Thoracic aorta (tissue), 2 donors: ENCODE measurements around the gene IFNGR2. TPM values are rescaled to one million over a fixed set of nuclear protein-coding genes. Genes with fewer than 3 reads are reported as not detected.

Experiments used
- ATAC-seq: fragments of 150-250 bp; one replicate; pipeline ENCODE4 v1.8.0; 2017; ENCODE audit warnings: low read depth; ENCODE audit not compliant: insufficient number of reproducible peaks, low FRiP score
- DNase-seq: peaks from one replicate; pipeline ENCODE4 v3.0.0-alpha.2; 2020; ENCODE audit warnings: low spot score
- H3K27ac ChIP-seq, 2 donors: fragments of 200-600 bp; sonication (generic); 1 replicate in 1 of 2; 2 replicates in 1 of 2; pipeline ENCODE4 v1.5.1; 2016; ENCODE audit warnings: mild to moderate bottlenecking in 2 of 2, moderate library complexity in 2 of 2
- H3K27me3 ChIP-seq: fragments of 200-600 bp; sonication (generic); replicated peaks from 2 replicates; pipeline ENCODE4 v1.6.0; 2016; ENCODE audit warnings: mild to moderate bottlenecking; ENCODE audit not compliant: insufficient read depth
- H3K36me3 ChIP-seq: fragments of 200-600 bp; sonication (generic); one replicate; pipeline ENCODE4 v1.5.1; 2016
- H3K4me1 ChIP-seq, 2 donors: fragments of 200-600 bp; sonication (generic); 1 replicate in 1 of 2; 2 replicates in 1 of 2; pipeline versions ENCODE4 v1.5.1 to v1.6.0; 2016; ENCODE audit warnings: low read depth in 2 of 2, mild to moderate bottlenecking in 1 of 2; ENCODE audit not compliant: control insufficient read depth in 1 of 2
- H3K4me3 ChIP-seq: fragments of 200-600 bp; sonication (generic); 2 replicates; pipeline ENCODE4 v1.5.1; 2016; ENCODE audit warnings: mild to moderate bottlenecking
- H3K9me3 ChIP-seq: fragments of 200-600 bp; sonication (generic); 2 replicates; pipeline ENCODE4 v1.5.1; 2016
- total RNA-seq, 2 donors: library from RNA; depleted of rRNA; stranded (reverse); fragments of >200 nt; gene quantifications; one replicate each; pipeline versions ENCODE4 v1.1.0 to v1.2.3, GENCODE V29; 2016
- TF ChIP-seq, protein P1 (sequence below): fragments of 200-600 bp; sonication (generic); IDR thresholded peaks from one replicate; pipeline ENCODE4 v1.5.1; 2019; ENCODE audit warnings: antibody characterized with exemption

Gene IFNGR2
- total RNA-seq, 2 donors from 2014 or later, result 67.3 to 72.2 TPM

DNA sequence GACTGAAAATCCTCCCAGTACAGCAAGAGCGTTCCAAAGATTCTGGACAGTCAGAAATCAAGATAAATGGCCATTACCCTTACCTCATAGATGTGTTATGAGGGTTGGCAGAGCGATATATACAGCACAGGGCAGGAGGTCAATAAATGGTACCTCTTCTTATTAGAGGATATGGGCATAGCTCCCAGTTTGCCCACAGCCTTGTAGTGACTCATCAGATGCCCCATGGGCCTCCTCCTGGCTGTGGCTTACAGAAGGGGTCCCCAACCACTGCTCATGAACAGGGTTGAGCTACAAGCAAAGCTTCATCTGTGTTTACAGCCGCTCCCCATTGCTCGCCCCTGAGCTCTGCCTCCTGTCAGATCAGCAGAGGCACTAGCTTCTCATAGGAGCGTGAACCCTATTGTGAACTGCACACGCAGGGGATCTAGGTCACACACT is 7.3 kb upstream of the IFNGR2 start:
- H3K9me3 ChIP-seq, result no peaks in the 10 kb centered on the region
- TF ChIP-seq, protein P1, sequence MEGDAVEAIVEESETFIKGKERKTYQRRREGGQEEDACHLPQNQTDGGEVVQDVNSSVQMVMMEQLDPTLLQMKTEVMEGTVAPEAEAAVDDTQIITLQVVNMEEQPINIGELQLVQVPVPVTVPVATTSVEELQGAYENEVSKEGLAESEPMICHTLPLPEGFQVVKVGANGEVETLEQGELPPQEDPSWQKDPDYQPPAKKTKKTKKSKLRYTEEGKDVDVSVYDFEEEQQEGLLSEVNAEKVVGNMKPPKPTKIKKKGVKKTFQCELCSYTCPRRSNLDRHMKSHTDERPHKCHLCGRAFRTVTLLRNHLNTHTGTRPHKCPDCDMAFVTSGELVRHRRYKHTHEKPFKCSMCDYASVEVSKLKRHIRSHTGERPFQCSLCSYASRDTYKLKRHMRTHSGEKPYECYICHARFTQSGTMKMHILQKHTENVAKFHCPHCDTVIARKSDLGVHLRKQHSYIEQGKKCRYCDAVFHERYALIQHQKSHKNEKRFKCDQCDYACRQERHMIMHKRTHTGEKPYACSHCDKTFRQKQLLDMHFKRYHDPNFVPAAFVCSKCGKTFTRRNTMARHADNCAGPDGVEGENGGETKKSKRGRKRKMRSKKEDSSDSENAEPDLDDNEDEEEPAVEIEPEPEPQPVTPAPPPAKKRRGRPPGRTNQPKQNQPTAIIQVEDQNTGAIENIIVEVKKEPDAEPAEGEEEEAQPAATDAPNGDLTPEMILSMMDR, result no peak
- H3K27me3 ChIP-seq, result no peaks in the 10 kb centered on the region
- H3K4me1 ChIP-seq, result peaks cover 17 to 18% of the 10 kb centered on the region in 2 donors
- H3K4me3 ChIP-seq, result no peak overlapping the region
- no peak for ATAC-seq
- no peak overlapping the region for H3K27ac ChIP-seq
- DNase-seq, result no peak
- H3K36me3 ChIP-seq, result no peaks in the 10 kb centered on the region

DNA sequence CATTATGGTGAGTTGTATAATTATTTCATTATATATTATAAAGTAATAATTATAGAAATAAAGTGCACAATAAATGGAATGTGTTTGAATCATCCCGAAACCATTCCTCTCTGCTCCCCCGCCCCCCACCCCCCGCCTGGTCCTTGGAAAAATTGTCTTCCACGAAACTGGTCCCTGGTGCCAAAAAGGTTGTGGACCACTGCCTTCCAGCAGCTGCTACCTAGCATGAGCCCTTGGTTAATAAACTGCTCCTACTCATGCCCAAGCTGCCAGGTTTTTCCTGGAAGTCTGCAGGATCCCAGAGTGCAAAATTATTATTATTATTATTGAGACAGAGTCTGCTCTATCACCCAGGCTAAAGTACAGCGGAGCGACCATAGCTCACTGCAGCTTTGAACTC is 6.8 kb upstream of the IFNGR2 start:
- Histone ChIP-seq H3K36me3 (no peaks in the 10 kb centered on the region), H3K9me3 (no peaks in the 10 kb centered on the region), H3K27me3 (no peaks in the 10 kb centered on the region), H3K4me3 (no peak overlapping the region), H3K4me1 (peaks cover 17 to 18% of the 10 kb centered on the region in 2 donors), H3K27ac (peak overlapping the region; percentile 41 to 53)
- TF ChIP-seq, protein P1, result no peak
- DNase-seq (no peak), ATAC-seq (no peak)

DNA sequence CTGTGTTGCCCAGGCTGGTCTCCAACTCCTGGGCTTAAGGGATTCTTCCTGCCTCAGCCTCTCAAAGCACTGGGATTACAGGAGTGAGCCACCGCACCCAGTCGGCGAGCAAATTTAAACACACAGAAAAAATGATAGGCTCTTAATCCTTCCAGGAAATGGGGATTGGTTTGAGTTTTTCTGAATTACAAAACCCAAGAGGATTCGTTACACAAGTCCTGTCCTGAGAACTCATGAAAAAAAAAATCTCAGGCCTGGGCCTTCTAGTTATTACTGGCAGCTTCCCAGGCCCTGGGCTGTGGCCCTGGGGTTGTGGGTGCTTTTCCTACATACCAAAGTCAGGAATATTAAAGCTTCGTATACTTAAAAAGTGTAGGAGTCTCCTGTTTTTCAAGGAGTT is 6.3 kb upstream of the IFNGR2 start:
- TF ChIP-seq, protein P1, result no peak
- H3K27ac ChIP-seq, result peak overlapping the region; percentile 41 to 53

DNA sequence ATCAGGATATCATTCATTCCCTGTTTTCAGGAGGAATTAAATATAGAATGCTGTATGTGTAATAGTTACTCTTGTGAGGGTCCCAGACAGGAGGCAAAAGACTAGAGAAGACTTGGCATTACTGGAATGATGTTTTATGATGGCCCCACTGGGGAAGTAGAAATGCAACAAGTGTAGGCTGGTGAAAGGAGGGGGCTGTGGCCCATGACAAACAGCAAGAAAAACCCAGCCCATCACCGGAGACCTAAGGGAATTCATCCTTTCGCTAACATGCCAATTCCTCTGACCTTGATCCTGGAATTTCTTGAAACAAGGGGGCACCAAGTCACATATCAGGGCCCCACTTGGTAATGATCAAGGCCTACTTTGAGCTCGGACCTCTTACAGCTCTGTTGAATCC is 5.5 kb upstream of the IFNGR2 start:
- H3K4me1 ChIP-seq, result peaks cover 17 to 25% of the 10 kb centered on the region in 2 donors
- DNase-seq (no peak), ATAC-seq (no peak)
- H3K27me3 ChIP-seq, result no peaks in the 10 kb centered on the region
- H3K27ac ChIP-seq, result peak overlapping the region in 1 of 2 donors; percentile 41
- TF ChIP-seq, protein P1, result no peak
- no peaks in the 10 kb centered on the region for H3K9me3 ChIP-seq
- no peaks in the 10 kb centered on the region for H3K36me3 ChIP-seq
- no peak overlapping the region for H3K4me3 ChIP-seq

More for the DNA sequence above, 6.3 kb upstream of the IFNGR2 start:
- H3K4me3 ChIP-seq, result no peak overlapping the region
- no peaks in the 10 kb centered on the region for H3K36me3 ChIP-seq
- no peaks in the 10 kb centered on the region for H3K27me3 ChIP-seq
- no peaks in the 10 kb centered on the region for H3K9me3 ChIP-seq
- H3K4me1 ChIP-seq, result peaks cover 17 to 19% of the 10 kb centered on the region in 2 donors
- DNase-seq, result no peak
- peak; percentile 40 for ATAC-seq

DNA sequence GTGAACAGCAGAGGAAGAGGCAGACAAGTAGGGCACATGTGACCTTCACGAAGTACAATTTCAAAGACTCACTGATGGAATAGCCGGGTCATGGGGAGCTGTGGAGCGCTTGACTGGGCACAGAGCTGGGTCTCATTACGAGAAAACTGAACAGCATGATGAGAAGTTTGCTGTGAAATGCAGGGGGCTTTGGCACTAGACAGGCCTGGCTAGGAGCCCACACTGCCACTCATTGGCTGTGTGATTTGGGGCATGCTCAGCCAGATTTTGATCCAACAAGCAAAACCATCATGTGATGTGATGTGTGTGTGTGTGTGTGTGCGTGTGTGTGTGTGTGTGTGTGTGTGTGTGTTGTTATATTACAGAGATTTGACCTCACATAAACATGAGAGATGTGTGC is 4.9 kb upstream of the IFNGR2 start:
- Histone ChIP-seq H3K27ac (no peak overlapping the region), H3K9me3 (no peaks in the 10 kb centered on the region), H3K36me3 (no peaks in the 10 kb centered on the region), H3K27me3 (no peaks in the 10 kb centered on the region), H3K4me3 (no peak overlapping the region), H3K4me1 (peaks cover 17 to 25% of the 10 kb centered on the region in 2 donors)
- no peak for DNase-seq
- ATAC-seq, result no peak
- TF ChIP-seq, protein P1, result no peak
